ENCODE data around the gene SRP72.

SRP72 gene

DNA sequence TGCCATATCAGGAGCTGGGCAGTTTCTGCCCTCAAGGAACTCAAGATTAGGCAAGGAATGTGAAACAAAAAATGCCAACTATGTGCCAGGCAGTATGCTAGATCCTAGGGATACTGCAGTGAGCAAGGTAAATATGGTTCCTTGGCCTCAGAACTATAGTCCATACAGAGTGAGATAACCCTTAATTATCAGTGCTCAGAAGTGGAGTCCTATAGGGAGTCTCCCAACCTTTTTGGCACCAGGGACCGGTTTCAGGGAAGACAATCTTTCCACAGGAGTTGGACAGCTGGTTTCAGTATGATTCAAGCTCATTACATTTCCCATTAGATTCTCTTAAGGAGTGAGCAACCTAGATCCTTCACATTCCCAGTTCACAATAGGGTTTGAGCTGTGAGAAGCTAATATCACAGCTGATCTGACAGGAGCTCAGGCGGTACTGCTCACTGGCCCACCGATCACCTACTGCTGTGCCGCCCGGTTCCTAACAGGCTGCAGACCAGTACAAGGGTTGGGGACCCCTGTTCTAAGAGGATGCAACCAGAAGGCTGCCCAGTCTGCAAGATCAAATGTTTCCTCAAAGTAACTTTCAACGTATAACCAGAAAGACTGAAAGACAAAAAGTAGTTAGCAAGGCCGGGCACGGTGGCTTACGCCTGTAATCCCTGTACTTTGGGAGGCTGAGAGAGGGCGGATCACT is 1.7 kb upstream of the SRP72 start:
- no peak overlapping the region for H3K4me3 ChIP-seq (ENCODE audit: low read depth, low read length)

- peak overlapping the region; percentile 98 for H3K4me3 ChIP-seq (ENCODE audit: low read depth, low read length)
Measured at GRCh38 chr4:56466296-56466761, 1.1 kb upstream of the SRP72 start.

- peak overlapping the region; percentile 98 for H3K4me3 ChIP-seq (ENCODE audit: low read depth, low read length)
Measured at GRCh38 chr4:56466910-56467283, 520 bp upstream of the SRP72 start.

DNA sequence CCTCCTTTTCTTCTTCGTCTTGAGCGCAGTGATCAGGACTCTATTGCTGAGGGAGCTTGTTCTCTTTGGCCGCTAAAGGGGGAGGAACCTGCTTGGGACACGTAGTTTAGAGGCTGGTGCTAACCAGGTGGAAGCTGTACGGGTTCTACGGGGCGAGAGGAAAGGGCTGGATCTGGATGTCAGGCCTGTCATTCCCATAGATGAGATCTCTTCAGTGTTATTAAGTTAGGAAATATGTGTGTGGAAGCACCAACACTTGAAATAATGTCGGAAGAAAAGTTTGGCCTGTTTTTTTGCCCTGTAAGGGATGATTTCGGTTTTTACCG is 643 bp downstream of the SRP72 start:
- H3K4me3 ChIP-seq (ENCODE audit: low read depth, low read length): peak overlapping the region; percentile 98

- H3K4me3 ChIP-seq (ENCODE audit: low read depth, low read length): no peak overlapping the region
Measured at GRCh38 chr4:56469489-56470210, 2.2 kb downstream of the SRP72 start.

DNA sequence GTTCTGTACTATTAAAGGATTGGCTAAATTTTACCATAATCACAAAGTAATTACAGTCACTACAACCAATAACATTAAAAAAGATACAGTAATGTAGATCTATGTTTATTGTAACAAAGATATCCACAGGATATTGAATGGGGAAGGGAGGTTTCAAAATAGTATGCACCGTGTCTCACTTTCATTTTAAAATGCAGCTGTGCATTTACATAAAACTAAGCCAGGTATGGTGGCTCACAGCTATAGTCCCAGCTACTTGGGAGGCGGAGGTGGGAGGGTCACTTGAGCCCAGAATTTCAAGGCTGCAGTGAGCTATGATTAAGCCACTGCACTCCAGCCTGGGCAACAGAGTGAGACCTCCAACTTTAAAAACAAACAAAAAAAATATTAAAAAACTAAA is 8.5 kb downstream of the SRP72 start:
- no peak overlapping the region for H3K4me3 ChIP-seq (ENCODE audit: low read depth, low read length)

DNA sequence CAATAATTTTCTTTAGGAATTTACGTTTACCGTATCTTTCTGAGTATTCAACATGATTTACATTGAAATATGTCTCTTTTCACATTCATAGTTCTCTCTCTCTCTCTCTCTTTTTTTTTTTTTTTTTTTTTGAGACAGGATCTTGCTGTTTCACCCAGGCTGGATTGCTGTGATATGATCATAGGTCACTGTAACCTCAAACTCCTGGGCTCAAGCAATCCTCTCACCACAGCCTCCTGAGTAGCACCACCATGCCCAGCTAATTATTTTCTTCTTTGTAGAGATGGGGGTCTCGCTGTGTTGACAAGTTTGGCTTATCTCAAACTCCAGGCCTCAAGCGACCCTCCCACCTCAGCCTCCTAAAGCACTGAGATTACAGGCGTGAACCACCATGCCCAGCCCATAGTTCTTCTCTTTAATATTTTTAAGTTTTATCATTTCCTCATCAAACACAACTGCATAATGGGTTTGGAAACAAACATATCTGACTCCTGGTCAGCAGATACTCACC is 9.8 kb downstream of the SRP72 start:
- H3K4me3 ChIP-seq (ENCODE audit: low read depth, low read length): no peak overlapping the region

GRCh38 chr4:56480691-56481090 is 13.3 kb downstream of the SRP72 start:
- H3K4me3 ChIP-seq (ENCODE audit: low read depth, low read length): no peak overlapping the region

DNA sequence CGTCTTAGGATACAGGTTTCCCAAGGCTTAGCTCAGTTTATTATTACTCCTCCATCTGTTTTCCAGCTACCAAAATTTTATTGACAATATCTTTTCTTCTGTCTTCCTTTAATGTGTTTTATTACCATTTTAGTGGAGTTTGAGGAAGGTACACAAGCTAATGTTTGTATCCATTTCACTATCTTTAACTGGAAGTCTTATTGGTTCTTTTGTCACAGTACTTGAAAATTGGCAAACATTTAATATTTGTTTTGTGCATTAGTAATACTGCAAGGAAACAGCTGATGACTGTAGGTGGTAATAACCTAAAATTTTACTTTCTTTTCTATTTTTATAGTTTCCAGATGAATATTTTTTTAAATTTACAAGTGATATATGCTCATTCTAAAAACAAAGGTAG is 28.8 kb downstream of the SRP72 start:
- no peak overlapping the region for H3K4me3 ChIP-seq (ENCODE audit: low read depth, low read length)

DNA sequence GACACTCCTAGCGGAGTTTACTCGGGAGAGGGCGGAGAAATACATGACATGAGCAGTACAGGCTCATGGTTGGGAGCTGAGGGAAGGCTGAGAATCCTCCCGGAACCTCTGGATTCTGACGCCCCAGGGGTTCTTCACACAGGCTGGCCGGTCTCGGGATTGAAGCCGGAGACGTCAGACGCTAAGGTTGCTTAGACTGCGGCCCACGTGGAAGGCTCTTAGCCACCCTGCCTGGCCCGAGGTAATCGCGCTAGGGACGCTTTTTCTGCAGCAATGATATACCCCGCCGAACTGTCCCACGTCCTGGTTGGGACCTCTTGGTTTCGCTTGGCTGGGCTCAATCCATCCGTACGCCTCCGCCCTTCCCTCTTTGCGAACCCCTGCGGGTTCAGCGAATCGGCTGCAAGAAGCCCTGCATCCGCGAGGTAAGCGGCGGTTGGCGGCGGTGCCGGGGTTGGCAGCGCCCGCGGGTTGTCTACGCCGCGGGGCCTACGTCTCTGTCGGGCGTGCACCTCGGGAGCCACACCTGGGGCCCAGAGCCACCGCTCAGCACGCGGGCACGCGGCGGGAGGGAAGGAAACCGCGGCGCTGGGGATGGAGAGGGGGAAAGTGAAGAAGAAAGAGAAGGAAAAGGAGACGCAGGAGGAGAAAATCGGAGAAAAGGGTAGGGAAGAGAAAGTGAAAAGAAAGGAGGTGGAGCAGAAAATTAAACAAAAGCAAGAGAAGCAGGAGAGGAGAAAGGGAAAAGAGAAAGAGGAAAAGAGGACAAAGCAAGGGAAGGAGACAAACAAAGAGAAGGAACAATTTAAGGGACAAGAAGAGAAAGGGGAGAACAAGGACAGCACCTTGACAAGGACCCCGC is 38.1 kb downstream of the SRP72 start, which contains the start of gene ARL9:
Gene ARL9 (plus strand): TSS at position 523 of the 862 bp plus-strand sequence. CDS start 72 bp downstream, at position 595.
- H3K4me3 ChIP-seq (ENCODE audit: low read depth, low read length): peak within 1 kb of the TSS; percentile 43

DNA sequence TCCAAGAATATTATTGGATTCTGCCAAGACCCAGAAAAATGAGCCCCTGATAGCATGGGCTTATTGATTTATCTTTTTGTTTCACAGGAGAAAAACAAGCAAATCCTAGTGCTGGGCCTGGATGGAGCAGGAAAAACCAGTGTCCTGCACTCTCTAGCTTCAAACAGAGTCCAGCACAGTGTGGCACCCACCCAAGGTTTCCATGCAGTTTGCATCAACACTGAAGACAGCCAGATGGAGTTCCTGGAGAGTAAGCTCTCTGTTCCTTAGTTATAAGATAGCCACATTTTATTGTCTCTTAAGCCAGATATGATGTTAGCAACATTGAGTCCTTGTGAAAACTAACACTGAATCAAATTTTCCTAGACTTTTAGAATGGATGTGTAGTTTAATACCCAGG is 43.7 kb downstream of the SRP72 start:
- no peak overlapping the region for H3K4me3 ChIP-seq (ENCODE audit: low read depth, low read length)

DNA sequence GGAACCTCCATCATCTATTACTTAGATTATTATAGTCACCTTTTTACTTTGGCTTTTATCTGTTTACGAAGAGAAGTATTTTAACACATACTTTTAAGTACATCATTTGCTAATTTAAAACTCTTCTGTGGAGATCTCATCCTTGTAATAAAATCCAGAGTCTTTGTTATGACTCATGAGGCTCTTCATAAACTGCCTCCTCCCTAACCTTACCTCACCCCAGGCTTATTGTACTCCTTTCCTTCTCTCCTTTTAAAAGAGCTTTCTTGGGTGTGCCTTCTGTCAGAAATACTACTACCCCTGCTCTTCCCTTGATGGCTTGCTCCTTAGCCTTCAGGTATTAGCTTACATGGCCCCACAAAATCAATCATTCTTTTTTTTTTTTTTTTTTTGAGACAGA is 44.7 kb downstream of the SRP72 start:
- no peak overlapping the region for H3K4me3 ChIP-seq (ENCODE audit: low read depth, low read length)

- no peak overlapping the region for H3K4me3 ChIP-seq (ENCODE audit: low read depth, low read length)
Measured at GRCh38 chr4:56513517-56513916, 46.1 kb downstream of the SRP72 start.

DNA sequence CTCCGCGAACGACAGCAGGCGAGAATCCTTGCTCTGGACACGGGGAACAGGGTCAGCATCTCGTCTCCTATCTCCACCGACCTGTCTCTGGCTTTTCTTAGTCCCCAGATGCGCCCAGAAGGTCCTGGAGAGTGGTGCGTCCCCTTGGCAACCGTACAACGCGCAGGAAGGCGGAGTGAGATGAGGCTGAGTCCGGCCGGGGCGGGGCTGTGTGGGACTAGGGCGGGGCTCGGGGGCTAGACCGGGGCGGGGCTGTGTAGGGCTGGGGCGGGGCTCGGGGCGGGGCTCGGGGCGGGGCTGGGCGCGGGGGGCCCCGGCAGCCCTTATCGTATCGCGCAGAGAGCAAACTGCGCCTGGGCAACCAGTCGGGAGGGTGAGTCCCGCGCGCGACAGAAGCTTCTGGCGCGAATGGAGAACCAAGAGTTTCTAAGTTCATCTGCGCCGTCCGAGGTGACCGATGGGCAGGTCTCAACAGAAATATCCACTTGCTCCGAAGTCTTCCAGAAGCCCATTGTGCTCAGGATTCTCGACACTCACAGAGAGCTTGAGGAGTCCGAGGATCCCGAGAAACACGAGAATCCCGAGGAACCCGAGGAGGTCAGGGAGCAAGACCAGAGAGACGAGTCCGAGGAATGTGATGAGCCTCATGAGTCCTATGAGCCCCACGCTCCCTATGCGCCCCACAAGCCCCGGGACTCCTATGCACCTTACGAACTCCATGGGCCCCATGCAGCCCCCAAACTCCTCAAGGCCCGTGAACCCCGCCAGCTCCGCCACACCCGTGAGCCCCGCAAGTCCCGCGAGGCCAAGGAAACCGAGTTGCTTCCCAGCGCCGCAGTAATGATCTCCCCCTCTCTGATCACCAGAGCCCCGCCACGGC is 63.1 kb downstream of the SRP72 start:
- peak overlapping the region; percentile 50 for H3K4me3 ChIP-seq (ENCODE audit: low read depth, low read length)

DNA sequence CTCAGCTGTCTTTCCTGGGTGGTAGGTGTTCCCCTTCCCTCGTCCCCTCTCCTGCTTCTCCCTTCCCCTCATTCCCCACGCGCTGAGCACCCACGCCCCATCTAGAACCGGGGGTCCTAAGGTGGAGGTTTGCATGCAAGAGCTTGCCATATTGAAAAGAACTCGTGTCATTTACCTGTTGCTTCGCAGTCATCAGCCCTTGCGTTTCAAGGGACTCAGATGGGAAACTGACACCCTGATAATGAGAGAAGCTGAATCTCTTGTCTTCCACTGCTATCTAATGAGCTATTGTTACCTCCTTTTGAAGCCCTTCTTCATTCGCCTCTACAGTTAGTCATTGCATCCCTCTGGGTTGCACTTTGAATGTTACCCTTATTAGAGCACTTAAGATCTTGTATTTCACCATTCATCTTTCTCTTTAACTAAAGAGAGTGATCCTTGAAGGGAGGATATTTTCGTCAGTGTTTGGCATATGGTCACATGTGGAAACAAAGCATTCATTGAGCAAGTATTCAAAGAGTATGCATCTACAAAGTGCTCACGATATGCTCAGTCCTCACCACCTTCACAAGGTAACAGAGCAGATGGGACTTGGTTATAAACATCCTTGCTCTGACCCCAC is 63.8 kb downstream of the SRP72 start:
- H3K4me3 ChIP-seq (ENCODE audit: low read depth, low read length): peak overlapping the region; percentile 50

DNA sequence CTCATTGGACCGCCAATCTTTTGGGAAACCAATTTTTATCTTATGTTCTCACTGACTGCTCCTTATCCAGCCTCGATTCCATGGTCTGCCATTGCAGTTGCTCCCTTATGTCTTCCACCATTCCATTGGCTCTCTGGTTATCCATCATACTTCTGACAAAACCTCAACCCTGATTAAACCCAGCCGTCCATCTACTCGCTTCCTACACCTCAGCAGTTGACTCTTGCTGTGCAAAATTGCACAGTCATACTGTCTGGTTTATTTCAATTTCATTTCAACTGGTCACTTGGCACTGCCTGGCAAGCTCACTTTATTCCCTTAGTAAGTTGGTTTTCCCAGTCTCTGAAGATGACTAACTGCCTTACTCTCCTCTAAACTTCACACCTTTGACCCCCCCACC is 64.4 kb downstream of the SRP72 start:
- H3K4me3 ChIP-seq (ENCODE audit: low read depth, low read length): no peak overlapping the region

GRCh38 chr4:56532239-56532638 is 64.8 kb downstream of the SRP72 start:
- no peak overlapping the region for H3K4me3 ChIP-seq (ENCODE audit: low read depth, low read length)

GRCh38 chr4:56535915-56536314 is 68.5 kb downstream of the SRP72 start:
- H3K4me3 ChIP-seq (ENCODE audit: low read depth, low read length): no peak overlapping the region

DNA sequence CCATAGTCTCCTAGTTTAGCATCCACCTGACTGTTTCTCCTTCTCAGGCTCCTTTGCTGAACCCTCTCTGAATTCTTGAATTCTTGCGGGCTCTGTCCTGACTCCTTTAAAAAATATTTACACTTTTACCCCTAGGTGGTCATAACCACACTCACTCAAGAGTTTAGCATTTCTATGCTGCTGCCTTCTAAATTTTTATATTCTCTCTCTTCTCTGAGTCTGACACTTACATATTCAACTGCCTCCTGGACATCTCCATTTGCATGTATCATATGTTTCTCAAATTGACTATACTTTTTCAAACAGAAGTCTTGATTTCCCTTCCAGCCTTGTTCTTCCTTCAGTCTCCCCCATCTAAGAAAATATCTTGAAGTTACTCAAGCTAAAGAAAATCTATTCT is 69.7 kb downstream of the SRP72 start:
- no peak overlapping the region for H3K4me3 ChIP-seq (ENCODE audit: low read depth, low read length)

GRCh38 chr4:56540826-56541225 is 73.4 kb downstream of the SRP72 start:
- H3K4me3 ChIP-seq (ENCODE audit: low read depth, low read length): no peak overlapping the region

Data from iPS-11a (cell line).